ENCODE measurements around the gene DSEL.

Gene DSEL

DNA sequence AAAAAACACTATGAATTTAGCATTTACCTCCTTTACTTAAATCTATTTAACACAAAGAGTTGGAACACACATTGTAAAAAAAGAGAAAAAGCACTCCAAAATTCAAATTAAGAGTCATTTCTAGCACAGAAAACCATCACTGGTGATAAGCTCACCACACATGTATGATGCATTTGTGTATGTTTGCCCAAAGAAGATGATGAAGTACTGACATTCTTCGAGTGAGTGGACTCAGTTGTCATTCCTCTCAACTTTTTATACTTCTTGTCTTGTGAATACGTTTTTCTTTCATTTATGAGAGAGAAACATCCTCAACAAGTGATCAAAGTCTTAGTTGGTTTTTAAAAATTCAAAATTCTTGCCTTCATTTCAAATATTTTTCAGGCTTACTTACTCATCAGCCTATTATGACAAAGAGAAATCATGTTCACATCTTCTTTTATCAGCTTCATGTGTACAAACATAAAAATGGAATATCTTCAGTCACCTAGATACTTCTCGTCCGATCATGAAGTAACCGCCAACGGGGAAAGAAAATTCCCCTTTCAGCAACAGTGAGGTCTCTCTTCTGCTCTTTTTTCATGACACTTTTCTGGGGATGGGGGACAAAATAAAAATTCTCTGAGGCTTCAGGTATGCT, 1.5 kb downstream of the DSEL start:
- Mint-ChIP-seq H3K4me3 (no peak overlapping the region), H3K36me3 (ENCODE audit: low read depth) (peaks cover 10% of the 10 kb centered on the region), H3K27me3 (peaks cover 65% of the 10 kb centered on the region), H3K27ac (no peak overlapping the region), H3K4me1 (ENCODE audit: low read depth) (peaks cover 20% of the 10 kb centered on the region), H3K9me3 (no peaks in the 10 kb centered on the region)
- intact Hi-C loops (cut with micrococcal nuclease): loop anchor here (10.0 kb wide), 1 partner anchor 1210 kb away; no protein-coding TSS in a partner anchor

DNA sequence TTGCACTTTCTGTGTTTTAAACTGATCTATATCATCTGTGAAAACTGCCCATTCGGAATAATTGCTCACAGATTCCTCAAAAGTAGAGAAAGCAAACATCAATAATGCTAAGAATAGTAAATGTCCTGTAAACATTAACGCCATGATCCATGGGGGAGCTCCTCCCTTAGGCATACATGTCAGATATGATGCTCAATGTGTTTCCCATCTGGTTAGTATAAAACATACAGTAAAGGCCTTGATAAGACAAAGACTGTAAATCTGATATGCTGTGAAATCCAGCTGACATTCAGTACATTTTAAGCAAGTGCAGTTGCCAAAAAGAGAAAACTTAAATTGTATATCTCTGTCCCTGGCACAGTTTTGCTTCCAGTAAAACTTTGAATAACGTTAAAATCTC, 2.1 kb downstream of the DSEL start:
- H3K9me3 Mint-ChIP-seq: no peaks in the 10 kb centered on the region
- H3K27ac Mint-ChIP-seq: no peak overlapping the region
- peaks cover 20% of the 10 kb centered on the region for H3K4me1 Mint-ChIP-seq (ENCODE audit: low read depth)
- peaks cover 63% of the 10 kb centered on the region for H3K27me3 Mint-ChIP-seq
- intact Hi-C loops (cut with micrococcal nuclease): loop anchor here (10.0 kb wide), 1 partner anchor 1210 kb away; no protein-coding TSS in a partner anchor
- H3K4me3 Mint-ChIP-seq: no peak overlapping the region
- peaks cover 10% of the 10 kb centered on the region for H3K36me3 Mint-ChIP-seq (ENCODE audit: low read depth)

DNA sequence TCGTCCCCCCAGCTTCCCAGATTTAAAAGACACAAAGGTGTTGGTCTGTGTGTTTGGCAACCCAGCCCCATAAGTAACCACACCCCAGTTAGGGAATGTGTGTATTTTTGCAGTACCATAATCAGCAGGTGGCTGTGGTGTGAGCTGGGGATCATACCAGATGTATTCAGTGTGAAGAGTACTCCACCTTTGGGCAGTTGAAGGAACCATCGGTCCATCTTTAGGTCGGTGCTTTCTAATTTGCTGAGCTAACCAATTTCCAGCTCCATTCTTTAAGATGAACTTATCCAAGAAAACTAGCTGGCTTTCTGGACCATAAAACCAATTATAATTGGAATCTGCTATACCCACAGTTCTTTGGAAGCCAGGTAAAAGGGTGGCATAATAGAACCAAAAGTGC, 3.2 kb downstream of the DSEL start:
- intact Hi-C loops (cut with micrococcal nuclease): loop anchor here (10.0 kb wide), 1 partner anchor 1212 kb away; no protein-coding TSS in a partner anchor
- H3K36me3 Mint-ChIP-seq (ENCODE audit: low read depth): peaks cover 10% of the 10 kb centered on the region
- no peaks in the 10 kb centered on the region for H3K9me3 Mint-ChIP-seq
- peaks cover 20% of the 10 kb centered on the region for H3K4me1 Mint-ChIP-seq (ENCODE audit: low read depth)
- no peak overlapping the region for H3K27ac Mint-ChIP-seq
- peaks cover 56% of the 10 kb centered on the region for H3K27me3 Mint-ChIP-seq
- H3K4me3 Mint-ChIP-seq: no peak overlapping the region

DNA sequence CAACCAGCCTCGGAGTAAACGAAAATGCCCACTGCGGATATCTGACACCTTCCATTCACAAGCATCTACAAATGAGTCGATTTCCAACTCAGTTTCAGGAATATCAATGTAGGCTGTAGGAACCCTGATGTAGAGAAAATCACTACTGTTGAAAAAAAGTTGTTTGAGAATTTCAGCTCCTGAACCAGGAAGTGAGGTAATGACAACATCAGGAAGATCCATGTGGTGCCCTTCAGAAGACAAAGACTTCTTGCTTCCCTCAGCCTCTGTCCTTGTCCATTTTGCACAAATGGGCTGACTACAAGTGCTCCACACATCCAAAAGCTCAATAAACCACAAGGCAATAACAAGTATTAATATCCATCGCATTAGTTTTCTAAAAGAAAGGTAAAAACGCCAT, 4.7 kb downstream of the DSEL start:
- Mint-ChIP-seq H3K27ac (no peak overlapping the region), H3K4me1 (ENCODE audit: low read depth) (peaks cover 14% of the 10 kb centered on the region), H3K4me3 (no peak overlapping the region), H3K27me3 (peaks cover 43% of the 10 kb centered on the region), H3K9me3 (no peaks in the 10 kb centered on the region), H3K36me3 (ENCODE audit: low read depth) (peaks cover 6% of the 10 kb centered on the region)
- intact Hi-C loops (cut with micrococcal nuclease): loop anchor here (10.0 kb wide), 1 partner anchor 1213 kb away; no protein-coding TSS in a partner anchor

DNA sequence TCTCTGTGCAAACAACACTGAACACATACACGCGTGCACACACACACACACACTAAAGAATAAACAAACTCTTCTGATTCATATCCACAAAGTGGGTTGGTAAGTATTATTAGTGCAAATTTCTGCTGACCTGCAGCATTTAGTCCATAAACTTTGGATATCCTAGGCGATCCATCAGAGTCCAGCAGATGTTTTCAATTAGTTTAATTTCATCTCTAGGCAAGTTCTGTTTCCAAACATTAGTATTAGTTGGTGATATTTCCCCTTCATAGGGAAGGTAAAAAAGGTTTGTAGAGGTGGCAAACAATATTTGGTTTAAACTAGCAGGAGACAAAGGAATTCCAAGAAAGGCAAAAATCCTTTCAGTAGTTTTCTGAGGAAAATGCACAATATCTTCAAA, 5.7 kb downstream of the DSEL start:
- Mint-ChIP-seq H3K27ac (no peak overlapping the region), H3K9me3 (no peaks in the 10 kb centered on the region), H3K4me1 (ENCODE audit: low read depth) (peaks cover 6% of the 10 kb centered on the region), H3K27me3 (peaks cover 33% of the 10 kb centered on the region), H3K36me3 (ENCODE audit: low read depth) (no peaks in the 10 kb centered on the region), H3K4me3 (no peak overlapping the region)
- intact Hi-C loops (cut with micrococcal nuclease): loop anchor here (10.0 kb wide), 1 partner anchor 1214 kb away; no protein-coding TSS in a partner anchor

DNA sequence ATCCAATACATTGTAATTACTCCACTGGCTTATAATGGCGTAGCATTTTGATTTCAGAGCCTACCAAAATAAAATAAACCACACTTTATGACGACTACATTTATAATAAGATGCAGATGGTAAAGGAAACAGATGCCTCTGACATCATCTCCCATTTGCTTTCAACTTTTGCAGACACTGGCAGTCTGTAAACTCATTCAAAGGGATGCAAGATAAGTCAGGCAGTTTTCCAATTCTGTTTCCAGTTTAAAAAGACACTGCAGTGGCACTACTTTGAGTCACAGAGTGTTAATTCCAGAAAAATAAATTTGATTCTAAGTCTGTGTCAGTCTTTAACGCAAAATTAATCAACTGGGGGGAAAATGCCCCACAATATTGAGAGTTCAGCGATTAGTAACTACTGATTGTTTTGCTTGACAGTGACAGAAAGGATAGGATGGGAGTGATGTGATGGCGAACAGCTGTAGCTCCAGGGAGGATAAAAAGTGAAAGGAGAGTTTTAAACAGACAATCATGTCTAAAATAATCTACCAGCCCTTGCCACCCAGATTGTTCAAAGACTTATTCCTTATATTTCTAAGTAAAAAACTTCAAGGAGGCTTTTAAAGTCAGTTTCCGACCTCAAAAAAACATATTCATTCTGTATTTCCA, 6.7 kb downstream of the DSEL start:
- intact Hi-C loops (cut with micrococcal nuclease): loop anchor here (10.0 kb wide), 1 partner anchor 1215 kb away; no protein-coding TSS in a partner anchor
- H3K27ac Mint-ChIP-seq: no peak overlapping the region

DNA sequence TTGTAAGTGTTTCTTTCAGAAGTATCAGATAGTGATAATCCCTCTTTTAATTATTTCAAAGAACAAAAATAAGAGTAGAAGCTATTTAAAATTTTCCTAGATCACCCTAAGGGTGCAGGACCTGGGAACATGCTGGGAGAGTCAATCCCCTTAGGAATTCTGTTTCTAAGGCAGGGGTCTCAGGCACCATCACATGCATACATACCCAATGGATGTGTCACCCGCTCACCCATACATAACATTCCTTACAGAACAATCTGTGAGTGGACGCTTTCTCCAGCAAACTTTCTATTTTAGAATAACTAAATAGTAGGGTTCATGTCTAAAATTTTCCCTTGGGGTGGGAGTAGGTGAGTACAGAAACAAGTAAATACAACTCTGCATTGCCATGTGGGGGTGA, 8.4 kb downstream of the DSEL start:
- H3K27ac Mint-ChIP-seq: no peak overlapping the region
- intact Hi-C loops (cut with micrococcal nuclease): no loop called here
- H3K4me1 Mint-ChIP-seq (ENCODE audit: low read depth): no peaks in the 10 kb centered on the region
- no peaks in the 10 kb centered on the region for H3K9me3 Mint-ChIP-seq
- no peaks in the 10 kb centered on the region for H3K36me3 Mint-ChIP-seq (ENCODE audit: low read depth)
- peaks cover 11% of the 10 kb centered on the region for H3K27me3 Mint-ChIP-seq
- no peak overlapping the region for H3K4me3 Mint-ChIP-seq

More for the DNA sequence above, 6.7 kb downstream of the DSEL start:
- Mint-ChIP-seq H3K36me3 (ENCODE audit: low read depth) (no peaks in the 10 kb centered on the region), H3K27me3 (peaks cover 23% of the 10 kb centered on the region), H3K9me3 (no peaks in the 10 kb centered on the region), H3K4me1 (ENCODE audit: low read depth) (no peaks in the 10 kb centered on the region), H3K4me3 (no peak overlapping the region)

DNA sequence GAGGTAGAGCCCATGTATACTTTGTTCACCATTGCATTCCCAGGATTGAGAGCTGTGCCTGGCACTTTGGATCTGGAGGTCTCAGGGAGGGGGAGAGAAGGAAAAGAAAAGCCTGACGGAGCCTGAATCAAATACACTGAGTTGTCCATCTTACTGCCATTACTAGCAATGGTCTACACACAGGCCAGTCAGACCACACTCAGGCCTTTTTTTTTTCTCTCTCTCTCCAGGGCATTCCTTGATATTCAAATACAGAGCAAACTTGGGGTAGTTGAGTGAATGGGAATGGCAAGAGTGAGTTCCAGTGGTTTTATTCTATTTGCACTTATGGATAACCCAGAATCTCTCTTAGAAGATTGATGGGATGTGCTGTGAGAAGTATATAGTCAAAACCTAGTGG, 11.8 kb downstream of the DSEL start:
- H3K27me3 Mint-ChIP-seq: peaks cover 1% of the 10 kb centered on the region
- H3K27ac Mint-ChIP-seq: no peak overlapping the region
- no peaks in the 10 kb centered on the region for H3K4me1 Mint-ChIP-seq (ENCODE audit: low read depth)
- H3K9me3 Mint-ChIP-seq: no peaks in the 10 kb centered on the region
- H3K4me3 Mint-ChIP-seq: no peak overlapping the region
- intact Hi-C loops (cut with micrococcal nuclease): no loop called here
- no peaks in the 10 kb centered on the region for H3K36me3 Mint-ChIP-seq (ENCODE audit: low read depth)

DNA sequence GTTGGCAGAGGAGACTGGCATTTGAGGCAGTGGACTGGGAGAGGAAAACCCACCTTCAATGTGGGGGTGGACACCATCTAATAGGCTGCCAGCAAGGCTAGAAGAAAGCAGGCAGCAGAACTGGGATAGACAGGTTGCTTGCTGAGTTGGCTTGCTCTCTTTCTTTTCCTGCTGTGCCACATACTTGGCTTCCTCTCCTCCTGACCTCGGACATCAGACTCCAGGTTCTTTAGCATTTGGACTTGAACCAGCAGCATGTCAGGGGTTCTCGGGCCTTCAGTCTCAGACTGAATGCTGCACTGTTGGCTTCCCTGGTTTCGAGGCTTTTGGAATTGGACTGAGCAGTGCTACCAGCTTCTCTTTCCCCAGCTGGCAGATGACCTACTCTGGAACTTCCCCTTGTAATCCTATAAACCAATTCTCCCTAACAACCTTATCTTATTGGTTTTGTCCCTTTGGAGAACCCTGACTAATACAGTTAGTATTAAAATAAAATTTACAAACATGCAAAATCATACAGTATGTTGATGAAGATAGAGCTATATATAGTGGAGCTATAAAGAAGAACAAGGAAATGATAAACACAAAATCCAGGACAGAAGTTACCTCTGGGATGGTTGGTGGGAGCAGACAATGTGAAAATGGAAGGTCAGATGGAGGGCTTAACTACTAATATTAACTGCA, 15.9 kb downstream of the DSEL start:
- Mint-ChIP-seq H3K4me1 (ENCODE audit: low read depth) (no peaks in the 10 kb centered on the region), H3K27ac (no peak overlapping the region), H3K4me3 (no peak overlapping the region), H3K9me3 (no peaks in the 10 kb centered on the region), H3K27me3 (no peaks in the 10 kb centered on the region), H3K36me3 (ENCODE audit: low read depth) (no peaks in the 10 kb centered on the region)
- intact Hi-C loops (cut with micrococcal nuclease): no loop called here

DNA sequence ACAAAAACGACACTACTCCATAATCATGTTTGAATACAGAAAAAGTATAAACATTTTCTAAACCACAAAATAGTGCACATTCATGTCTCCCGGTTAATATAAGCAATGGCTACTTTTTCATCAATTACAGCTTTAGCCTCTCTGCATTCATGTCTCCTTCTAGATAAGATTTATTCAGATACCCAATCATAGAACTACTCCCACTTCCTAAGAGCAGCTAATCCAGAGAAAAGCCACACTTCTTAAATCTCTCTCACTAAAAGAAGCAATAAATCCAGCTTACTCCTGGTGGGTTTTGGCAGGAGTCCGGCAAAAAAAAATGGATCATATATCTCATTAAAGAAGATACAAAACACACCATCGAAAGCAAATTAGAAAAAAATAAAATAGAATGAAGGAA, 20.1 kb downstream of the DSEL start:
- Mint-ChIP-seq H3K36me3 (ENCODE audit: low read depth) (no peaks in the 10 kb centered on the region), H3K4me3 (no peak overlapping the region), H3K4me1 (ENCODE audit: low read depth) (no peaks in the 10 kb centered on the region), H3K27me3 (no peaks in the 10 kb centered on the region), H3K27ac (no peak overlapping the region), H3K9me3 (no peaks in the 10 kb centered on the region)
- intact Hi-C loops (cut with micrococcal nuclease): no loop called here

DNA sequence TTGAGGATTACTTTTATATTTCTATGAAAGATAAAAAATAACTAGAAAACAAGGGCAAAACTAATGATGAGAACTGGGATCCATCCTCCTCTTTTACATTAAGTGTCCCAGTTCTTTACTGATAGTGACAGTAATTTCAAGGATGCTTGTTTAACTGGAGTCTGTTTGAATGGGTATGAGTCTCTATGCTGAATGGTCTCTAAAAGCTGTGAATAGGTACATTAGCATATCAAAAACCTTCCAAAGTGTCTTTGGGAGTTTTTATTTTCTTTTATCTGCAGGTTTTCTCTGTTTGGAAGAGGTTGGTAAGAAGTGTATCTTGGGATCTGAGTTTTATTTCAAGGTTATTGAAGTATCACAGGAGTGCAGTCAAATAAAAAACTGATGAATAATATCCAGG, 30.0 kb downstream of the DSEL start:
- Mint-ChIP-seq H3K4me1 (ENCODE audit: low read depth) (no peaks in the 10 kb centered on the region), H3K27me3 (no peaks in the 10 kb centered on the region), H3K4me3 (no peak overlapping the region), H3K36me3 (ENCODE audit: low read depth) (no peaks in the 10 kb centered on the region), H3K9me3 (no peaks in the 10 kb centered on the region), H3K27ac (no peak overlapping the region)
- intact Hi-C loops (cut with micrococcal nuclease): no loop called here

DNA sequence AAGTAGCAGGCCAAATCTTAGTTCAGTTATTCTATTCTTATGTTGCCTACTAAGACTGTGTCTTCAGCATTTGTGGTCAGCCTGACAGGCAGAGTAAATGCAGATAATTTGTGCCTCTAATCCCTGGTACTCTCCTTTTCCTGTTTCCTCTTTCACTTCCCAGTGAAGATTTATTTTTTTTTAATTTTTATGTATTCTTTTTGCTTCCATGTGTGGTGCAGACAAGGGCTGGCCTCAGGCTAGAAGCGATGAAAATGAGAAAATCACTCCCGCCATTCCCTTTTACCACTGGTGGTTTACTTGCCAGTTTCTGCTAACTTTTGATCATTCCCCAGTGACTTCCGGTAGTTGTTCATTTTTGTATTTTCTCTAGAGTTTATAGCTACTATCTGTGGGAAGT, 30.9 kb downstream of the DSEL start:
- no peaks in the 10 kb centered on the region for H3K4me1 Mint-ChIP-seq (ENCODE audit: low read depth)
- no peaks in the 10 kb centered on the region for H3K9me3 Mint-ChIP-seq
- no peaks in the 10 kb centered on the region for H3K27me3 Mint-ChIP-seq
- no peaks in the 10 kb centered on the region for H3K36me3 Mint-ChIP-seq (ENCODE audit: low read depth)
- no peak overlapping the region for H3K4me3 Mint-ChIP-seq
- H3K27ac Mint-ChIP-seq: no peak overlapping the region
- intact Hi-C loops (cut with micrococcal nuclease): no loop called here

DNA sequence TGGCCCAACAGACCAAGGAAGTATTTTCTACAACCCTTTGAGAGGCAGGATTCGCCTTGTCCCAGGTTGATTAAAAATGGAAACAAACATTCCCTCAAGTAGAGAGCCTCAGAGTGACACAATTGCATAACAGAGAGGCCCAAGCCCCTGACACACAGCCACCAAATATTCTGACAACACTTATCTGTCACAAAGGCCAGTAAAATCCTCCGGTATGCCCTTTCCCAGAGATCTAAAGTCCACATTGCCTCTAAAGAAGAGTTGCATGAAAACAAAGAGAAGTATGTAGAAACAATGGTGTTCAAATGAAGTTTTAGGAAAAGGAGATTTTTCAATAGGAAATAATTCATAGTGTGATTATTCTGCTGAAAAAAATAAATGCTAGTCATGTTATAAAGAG, 32.1 kb downstream of the DSEL start:
- intact Hi-C loops (cut with micrococcal nuclease): no loop called here
- H3K4me1 Mint-ChIP-seq (ENCODE audit: low read depth): no peaks in the 10 kb centered on the region
- no peak overlapping the region for H3K4me3 Mint-ChIP-seq
- no peaks in the 10 kb centered on the region for H3K9me3 Mint-ChIP-seq
- H3K27ac Mint-ChIP-seq: no peak overlapping the region
- H3K36me3 Mint-ChIP-seq (ENCODE audit: low read depth): no peaks in the 10 kb centered on the region
- no peaks in the 10 kb centered on the region for H3K27me3 Mint-ChIP-seq

DNA sequence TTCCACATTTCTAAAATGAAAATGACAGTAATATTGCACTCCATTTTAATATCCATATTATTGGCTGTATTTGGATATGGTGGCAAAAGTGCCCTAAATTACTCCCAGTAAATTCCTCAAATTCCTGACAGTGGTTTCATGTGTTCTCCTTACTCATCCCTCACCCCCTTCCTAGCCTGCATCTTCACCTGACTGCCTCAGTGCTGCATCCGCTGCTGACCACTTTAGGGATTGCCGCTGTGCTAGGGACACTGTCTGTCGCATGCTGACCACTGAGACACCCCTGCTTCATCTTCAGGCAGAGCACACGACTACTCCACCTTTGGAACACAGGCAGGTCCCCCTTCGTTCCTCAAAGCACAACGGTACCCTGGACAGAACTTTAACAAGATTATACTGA, 32.6 kb downstream of the DSEL start:
- Mint-ChIP-seq H3K27ac (no peak overlapping the region), H3K4me3 (no peak overlapping the region), H3K4me1 (ENCODE audit: low read depth) (no peaks in the 10 kb centered on the region), H3K27me3 (no peaks in the 10 kb centered on the region), H3K36me3 (ENCODE audit: low read depth) (no peaks in the 10 kb centered on the region), H3K9me3 (no peaks in the 10 kb centered on the region)
- intact Hi-C loops (cut with micrococcal nuclease): no loop called here

All from dendritic cell treated with granulocyte-macrophage colony-stimulating factor and Interleukin-4, amounts not matched to agents 40 ng/mL and 50 ng/mL, for 4 days (primary cell).